GOT3 (cell line): ENCODE results near the gene PCDH1.

Source experiments
- DNase-seq: peaks from one replicate; lab custom pipeline; 2025; ENCODE audit warnings: mixed read lengths; lab: John Stamatoyannopoulos, UW

Gene PCDH1

GRCh38 chr5:141873933-141874261, 4.3 kb downstream of the PCDH1 start:
- DNase-seq: no peak

DNA sequence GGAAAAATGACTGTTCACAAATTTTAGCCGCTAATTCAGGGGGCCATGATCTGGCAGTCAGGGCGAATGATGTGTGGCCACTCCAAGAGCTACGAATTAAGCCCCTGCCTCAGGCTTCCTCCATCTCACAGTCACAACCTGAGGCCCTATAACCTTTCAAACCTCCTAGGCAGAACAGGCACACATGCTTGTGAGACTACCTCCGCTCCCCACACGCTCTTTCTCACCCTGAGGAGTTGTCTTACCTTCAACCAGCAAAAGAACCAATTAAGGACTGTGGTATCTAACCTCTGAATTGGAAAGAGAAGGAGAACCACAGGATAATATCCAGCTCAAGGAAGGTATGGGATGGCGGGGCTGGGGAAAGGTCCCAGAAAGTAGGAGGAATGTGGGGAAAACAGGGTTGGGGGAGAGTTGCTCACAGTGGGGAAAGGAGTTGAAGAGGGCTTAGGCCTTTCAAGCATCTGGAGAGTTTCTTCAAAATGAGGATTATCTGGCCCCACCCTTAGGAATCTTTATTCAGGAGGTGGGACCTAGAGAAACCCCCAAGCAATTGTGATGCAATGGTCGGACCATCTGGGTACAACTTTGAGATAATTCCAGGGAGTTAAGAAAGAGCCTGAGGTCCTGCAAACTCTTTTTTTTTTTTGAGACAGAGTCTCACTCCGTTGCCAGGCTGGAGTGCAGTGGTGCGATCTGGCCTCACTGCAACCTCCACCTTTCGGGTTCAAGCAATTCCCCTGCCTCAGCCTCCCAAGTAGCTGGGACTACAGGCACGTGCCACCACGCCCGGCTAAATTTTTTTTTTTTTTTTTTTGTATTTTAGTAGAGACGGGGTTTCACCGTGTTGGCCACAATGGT, 5.5 kb downstream of the PCDH1 start:
- DNase-seq: no peak

DNA sequence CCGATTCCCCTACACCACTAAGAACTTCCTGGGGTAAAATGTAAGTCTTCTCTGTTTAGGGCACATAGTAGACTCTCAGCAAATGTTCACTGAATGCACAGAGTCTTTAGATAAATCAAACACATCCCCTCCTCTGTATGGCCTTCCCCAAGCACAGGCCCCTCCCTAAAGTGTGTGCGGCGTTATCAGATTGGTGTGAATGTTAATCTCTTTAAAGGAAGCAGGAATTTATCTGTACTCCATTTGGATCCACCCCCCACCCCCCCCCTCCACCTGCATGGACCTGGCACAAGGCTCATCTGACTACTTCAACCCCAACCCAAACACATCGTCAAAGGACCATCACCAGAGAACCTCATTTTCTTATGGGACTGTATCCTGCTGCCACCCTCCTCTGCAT, 6.3 kb downstream of the PCDH1 start:
- no peak for DNase-seq

- no peak for DNase-seq
Observed at GRCh38 chr5:141870871-141871270, 7.3 kb downstream of the PCDH1 start.

DNA sequence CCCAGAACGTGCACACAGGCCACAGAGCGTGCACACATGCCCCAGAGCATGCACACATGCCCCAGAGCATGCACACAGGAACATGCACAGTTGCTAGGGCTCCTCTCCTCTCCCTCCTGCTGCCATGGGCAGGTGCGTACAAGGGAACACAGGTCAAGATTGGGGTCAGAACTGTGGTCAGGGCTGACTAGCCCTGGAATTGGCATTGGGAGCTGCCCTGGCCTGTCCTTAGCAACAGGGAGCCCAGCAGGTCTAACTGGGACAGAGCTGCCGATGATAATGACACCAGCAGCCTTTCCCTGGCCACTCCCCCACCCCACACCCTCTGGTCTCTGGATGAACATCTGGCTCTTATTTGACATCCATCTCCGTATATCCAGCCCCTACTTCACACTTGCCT, 8.0 kb downstream of the PCDH1 start:
- no peak for DNase-seq

- DNase-seq: no peak
Observed at GRCh38 chr5:141869514-141869913, 8.7 kb downstream of the PCDH1 start.

- DNase-seq: no peak
Observed at GRCh38 chr5:141869040-141869439, 9.2 kb downstream of the PCDH1 start.

- no peak for DNase-seq
Observed at GRCh38 chr5:141868541-141868940, 9.7 kb downstream of the PCDH1 start.

- DNase-seq: no peak
Observed at GRCh38 chr5:141867651-141868050, 10.6 kb downstream of the PCDH1 start.

DNA sequence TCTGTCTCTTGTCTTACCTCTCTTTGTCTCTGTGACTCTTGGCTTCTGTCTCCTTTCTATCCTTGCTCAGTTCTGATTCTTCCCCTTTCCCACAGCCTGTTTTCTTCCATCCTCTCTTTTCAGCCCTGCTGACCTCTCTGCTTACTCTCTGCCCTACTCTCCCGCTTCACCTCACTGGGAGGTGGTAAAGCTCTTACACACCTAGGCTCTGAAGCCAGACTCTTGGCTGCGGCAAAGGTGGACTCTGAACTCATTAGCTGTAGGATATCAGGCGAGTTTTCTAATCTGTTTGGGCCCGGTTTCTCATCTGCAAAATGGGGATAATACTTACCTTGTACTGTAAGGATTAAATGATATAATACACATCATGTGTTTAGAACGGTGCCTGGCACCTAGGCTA, 11.1 kb downstream of the PCDH1 start:
- no peak for DNase-seq

- DNase-seq: no peak
Observed at GRCh38 chr5:141866096-141866495, 12.1 kb downstream of the PCDH1 start.

DNA sequence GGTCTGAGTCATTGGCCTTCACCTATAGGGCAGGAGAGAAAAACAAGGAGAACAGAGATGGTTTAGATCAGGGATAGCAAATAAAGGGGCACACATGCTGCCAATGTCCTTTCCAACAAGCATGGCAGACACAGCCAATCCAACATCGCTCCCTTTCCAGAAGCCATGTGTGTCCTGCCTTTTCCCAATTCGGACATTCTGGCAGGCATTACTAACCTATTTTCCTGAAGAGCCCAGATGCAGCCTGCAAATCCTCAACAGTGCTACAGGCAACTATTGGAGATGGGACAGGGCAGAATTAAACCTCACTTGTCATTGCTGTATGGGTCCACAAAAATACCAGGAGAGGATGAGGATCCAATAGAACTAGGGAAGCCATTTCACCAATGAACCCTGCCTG, 12.8 kb downstream of the PCDH1 start:
- no peak for DNase-seq

- no peak for DNase-seq
Observed at GRCh38 chr5:141864371-141865370, 13.5 kb downstream of the PCDH1 start.

DNA sequence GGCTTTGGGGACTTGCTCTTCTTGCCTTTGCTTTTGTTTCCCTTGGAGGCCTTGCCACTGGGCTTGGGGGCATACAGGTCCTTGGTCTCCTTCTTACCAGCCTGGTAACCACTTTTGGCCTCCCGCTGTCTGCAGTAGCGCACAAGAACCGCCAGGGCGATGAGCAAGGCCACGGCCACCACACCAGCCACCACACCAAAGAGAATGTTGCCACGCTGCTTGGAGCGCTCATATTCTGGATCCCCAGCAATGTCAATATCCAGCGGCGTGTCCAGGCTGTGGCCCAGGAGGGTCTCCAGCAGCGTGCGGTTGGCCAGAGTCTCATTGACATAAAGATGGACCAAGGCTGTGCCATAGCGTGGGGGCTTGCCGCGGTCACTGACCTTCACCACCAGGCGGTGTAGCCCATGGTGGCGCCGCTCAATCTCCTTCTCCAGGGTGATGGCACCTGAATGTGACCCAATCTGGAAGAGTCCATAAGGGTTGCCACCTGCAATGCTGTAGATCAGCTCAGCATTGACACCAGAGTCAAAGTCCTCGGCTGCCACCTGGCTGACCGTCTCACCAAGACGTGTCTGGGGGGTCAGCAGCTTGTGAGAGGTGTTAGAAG, 14.5 kb downstream of the PCDH1 start:
- no peak for DNase-seq

- DNase-seq: no peak
Observed at GRCh38 chr5:141862936-141863543, 15.2 kb downstream of the PCDH1 start.

DNA sequence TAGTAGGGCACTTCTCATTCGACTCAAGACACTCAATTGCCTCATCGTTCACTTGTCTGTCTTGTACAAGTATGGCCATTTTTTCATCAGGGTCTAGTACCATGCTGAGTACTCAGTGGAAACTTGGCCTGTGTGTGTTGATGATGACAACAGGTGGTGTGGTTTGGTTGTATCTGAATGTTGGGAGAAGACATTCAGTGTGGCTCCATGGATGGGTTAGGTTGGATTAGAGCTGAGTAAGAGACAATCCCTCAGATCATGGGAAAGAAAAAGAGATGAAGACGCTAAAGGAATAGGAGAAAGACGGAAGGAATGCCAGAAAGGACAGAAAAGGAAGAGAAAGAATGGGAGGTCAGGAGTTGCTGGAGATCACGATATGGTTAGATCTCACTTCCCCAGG, 17.0 kb downstream of the PCDH1 start:
- no peak for DNase-seq

GRCh38 chr5:141858079-141858765, 20.0 kb downstream of the PCDH1 start:
- no peak for DNase-seq

DNA sequence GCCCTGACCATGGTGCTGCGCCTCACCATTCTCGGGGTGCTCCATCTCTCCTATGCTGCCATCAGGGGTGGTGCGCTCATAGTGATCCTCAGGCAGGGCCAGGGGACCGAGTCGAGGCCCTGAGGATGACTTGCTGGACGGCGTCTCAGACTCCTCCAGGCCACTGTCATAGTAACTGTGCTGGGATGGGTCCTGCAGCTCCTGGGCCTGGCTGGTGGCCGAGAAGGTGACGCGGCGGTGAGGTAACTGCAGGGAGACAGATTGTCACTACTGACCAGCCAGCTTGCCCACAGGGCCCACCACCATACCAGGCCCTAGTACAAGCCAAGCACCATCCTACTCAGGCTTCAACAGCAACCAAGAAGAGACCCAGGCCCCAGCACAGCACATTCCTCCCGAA, 21.0 kb downstream of the PCDH1 start:
- DNase-seq: no peak

DNA sequence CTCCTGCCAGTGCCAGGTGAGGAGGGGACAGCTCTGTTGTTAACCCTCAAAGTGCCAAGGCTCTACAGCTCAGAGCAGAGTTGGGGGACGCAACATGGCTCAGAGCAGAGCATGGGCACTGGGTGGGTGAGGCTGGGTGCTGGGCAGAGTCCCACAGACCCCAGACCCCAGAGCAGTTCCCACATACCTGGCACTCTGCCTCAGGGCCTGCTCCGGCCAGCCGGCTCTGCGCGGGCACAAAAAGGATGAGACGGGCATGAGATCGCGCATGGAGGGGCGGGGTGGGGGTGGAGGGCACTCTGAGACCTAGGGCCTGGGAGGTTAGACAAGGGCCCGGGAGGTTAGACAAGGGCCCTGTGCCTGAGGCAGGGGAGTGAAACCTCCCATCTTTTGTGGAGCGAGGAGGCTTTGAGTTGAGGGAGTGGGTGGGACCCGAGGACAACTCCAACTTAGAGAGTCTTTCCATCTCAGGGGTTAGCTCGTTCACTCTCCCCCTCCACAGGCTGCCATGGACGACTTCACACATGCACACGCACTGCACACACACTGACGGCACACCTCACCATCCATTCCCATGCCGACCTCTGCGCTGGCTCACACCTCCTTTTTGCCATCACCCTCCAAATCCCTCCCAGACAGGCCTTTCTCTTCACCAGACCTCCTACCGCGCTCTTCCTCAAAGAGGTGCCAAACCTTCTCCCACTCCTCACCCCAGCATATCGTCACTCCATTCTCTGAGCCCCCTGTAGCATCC, 22.0 kb downstream of the PCDH1 start:
- no peak for DNase-seq

DNA sequence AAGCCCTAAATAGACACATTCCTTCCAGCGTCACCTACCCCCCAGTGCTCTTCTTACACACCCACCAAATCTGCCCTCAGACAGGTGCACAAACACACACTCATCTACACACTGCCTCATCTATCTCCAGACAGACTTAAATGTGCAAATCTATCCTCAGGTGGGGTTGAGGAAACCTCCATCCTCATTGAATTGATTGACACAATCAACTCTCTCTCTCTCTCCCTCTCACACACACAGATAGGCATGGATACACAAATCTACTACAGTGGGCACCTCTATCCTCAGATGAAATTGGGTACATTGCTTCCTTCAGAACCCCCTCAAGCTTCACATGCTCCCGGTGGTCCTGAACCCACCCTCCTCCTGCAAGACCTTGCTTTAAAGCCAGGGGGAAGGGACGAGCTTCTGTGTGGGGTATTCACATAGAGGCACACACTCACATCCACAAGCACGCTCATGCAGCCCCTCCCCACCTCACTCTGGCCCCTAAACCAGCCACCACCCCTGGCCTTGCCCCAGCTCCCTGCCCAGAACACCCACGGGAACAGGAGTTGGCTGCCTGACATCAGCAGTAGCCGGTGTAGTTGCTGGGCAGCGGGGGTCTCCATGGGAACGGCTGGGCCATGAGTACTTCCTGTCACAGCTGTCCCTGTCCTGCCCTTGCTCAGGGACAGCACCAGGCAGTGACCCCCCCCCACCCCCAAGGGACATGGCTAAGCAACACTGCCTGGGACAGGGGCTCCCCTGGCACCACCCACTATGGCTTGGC, 22.8 kb downstream of the PCDH1 start:
- no peak for DNase-seq
